ENCODE data around the gene PLEKHG1.

DNA sequence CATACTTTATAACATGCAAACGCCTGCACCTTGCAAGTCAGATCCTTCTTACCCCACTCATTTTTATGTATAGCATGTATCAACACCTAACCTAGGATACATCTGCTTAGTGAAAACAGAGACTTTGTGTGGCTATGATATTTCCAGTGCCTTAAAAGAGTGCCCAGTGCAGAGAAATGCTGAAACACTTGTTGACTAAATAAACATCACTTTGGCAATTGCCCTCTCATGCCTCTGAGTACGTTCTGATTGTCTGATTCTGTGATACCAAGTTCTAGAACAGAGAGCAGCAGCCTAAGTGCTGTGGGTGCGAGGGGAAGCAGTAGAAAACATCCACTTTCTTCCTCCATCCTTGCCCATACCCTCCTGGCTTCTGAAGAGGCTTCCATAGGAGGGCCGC, 13.6 kb downstream of the PLEKHG1 start:
- TF ChIP-seq, protein P1, sequence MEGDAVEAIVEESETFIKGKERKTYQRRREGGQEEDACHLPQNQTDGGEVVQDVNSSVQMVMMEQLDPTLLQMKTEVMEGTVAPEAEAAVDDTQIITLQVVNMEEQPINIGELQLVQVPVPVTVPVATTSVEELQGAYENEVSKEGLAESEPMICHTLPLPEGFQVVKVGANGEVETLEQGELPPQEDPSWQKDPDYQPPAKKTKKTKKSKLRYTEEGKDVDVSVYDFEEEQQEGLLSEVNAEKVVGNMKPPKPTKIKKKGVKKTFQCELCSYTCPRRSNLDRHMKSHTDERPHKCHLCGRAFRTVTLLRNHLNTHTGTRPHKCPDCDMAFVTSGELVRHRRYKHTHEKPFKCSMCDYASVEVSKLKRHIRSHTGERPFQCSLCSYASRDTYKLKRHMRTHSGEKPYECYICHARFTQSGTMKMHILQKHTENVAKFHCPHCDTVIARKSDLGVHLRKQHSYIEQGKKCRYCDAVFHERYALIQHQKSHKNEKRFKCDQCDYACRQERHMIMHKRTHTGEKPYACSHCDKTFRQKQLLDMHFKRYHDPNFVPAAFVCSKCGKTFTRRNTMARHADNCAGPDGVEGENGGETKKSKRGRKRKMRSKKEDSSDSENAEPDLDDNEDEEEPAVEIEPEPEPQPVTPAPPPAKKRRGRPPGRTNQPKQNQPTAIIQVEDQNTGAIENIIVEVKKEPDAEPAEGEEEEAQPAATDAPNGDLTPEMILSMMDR (IDR thresholded peaks at IDR 0.05): no peak
- no peak for TF ChIP-seq SP1 (CRISPR knock-in tag; conservative IDR thresholded peaks at IDR 0.05)
- TF ChIP-seq ZNF121 (CRISPR knock-in tag; IDR thresholded peaks at IDR 0.05): no peak
- no peak for TF ChIP-seq CREB1 (CRISPR knock-in tag; IDR thresholded peaks at IDR 0.05)
- TF ChIP-seq E2F5 (CRISPR knock-in tag; IDR thresholded peaks at IDR 0.05): no peak
- no peak for TF ChIP-seq ESRRA (CRISPR knock-in tag; IDR thresholded peaks at IDR 0.05; ENCODE audit: borderline replicate concordance)
- TF ChIP-seq USF1 (CRISPR knock-in tag; IDR thresholded peaks at IDR 0.05): no peak

Data from WTC11 (cell line).